GM19452 (cell line): ENCODE results near the gene ARMC9.

Experiments
- ATAC-seq: cut with Tn5 transposase; IDR thresholded peaks from one replicate; pipeline ENCODE4 v1.9.1; 2021; ENCODE audit not compliant: unreplicated experiment

Gene ARMC9

DNA sequence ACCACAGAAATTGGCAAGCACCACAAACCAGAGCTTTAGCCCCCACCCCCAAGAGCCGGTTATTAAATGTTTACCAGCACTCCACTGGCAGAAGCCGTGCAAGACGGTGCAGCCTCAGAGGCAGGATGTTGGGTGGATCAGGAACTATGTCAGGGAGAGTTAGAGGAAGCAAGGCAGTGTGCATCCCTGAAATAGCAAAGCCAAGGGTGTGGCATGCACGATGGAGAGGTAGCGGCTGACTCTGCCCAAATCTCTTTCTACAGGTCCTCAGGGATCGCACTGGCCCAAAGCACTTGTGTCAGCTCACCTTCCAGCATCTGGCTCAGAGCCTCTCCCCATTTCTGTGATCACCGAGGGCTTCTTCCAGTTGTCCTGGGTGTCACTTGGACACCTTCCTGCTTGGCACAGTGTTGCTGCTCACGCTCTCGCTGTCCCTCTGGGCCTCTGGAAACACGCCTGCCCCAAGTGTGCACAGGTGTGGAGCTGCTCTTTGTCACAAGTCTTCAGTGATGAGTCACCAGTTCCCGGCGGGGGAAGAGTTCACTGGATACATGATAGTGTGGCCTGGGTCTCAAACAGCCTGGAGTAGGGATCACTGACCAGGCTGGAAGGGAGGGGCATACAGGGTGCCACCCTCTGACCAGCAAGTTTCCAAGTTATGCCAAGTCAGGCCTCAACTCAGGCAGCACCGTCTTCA lies 179.7 kb downstream of the ARMC9 start:
- ATAC-seq = no peak

DNA sequence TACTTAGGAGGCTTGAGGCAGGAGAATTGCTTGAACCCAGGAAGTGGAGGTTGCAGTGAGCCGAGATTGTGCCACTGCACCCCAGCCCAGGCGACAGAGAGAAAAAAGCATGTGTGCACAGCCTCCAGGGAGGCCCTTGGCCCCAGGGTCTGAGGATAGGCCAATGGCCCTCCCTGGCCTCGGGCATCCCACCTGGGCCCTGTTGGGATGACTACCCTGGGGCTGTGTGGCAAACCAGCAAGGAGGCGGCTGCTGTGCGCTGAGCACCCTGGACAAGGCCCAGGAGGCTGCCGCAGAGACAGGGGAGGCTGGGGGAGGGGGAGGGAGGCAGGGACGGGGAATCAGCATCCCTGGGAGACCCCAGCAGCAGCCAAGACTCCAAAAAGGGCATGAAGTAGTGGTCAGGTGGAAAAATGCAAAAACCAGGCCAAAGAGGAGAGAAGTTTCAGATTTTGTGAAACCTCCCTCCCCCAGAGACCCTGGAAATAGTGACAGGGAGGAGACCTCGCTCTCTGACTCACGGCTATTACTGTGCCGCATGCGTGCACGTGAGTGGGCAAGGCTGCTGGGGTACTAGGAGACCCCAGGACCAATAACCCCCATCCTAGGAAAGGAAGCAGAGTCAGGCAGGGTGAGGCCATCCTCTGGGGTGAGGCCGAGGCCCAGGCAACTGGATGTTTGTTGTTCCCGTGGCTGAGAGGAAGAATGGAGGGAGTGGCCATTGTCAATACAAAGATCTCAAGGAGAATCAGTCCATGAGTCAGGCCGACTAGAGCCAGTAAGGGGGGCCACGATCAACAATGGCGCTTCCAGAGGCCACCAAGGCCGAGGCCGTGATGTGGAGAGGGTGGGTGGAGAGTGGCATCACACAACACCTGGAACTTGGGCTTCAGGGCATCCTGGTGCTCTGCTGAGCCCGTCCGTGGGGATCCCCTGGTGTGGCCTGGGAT lies 181.1 kb downstream of the ARMC9 start:
- no peak for ATAC-seq

DNA sequence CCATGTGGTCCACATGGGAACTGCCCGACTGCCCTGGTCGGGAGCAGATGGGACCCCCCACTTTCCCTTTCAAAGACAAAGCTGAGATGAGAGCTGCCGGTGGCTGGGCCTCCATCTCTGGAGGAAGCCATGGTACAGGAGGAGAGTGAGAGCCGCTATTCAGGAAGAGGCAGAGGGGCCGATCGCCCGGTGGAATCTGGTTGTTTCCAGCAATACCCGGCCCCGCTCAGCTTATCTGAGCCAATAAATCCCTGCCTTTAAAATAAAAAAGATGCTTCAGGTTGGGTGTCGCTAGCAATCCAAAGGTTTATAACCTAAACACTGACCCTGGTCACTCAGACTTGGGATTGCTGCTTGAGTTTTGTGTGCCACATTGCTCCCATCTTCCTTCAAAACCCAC lies 181.9 kb downstream of the ARMC9 start:
- no peak for ATAC-seq

DNA sequence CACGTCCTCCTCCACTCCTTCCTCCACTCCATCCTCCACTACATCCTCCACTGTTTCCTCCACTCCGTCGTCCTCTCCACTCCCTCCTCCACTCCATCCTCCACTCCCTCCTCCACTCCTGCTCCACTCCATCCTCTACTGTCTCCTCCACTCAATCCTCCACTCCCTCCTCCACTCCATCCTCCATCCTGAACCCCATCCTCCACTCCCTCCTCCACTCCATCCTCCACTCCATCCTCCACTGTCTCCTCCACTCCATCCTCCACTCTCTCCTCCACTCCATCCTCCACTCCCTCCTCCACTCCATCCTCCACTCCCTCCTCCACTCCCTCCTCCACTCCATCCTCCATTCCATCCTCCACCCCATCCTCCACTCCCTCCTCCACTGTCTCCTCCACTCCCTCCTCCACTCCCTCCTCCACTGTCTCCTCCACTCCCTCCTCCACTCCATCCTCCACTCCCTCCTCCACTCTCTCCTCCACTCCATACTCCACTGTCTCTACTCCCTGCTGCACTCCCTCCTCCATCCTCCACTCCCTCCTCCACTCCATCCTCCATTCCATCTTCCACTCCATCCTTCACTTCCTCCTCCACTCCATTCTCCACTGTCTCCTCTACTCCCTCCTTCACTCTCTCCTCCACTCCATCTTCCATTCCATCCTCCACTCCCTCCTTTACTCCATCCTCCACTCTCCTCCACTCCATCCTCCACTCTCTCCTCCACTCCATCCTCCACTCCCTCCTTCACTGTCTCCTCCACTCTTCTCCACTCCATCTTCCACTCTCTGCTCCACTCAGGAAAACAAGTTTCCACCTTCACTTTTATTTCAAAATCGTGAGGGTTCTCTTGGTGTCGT lies 182.8 kb downstream of the ARMC9 start:
- ATAC-seq = no peak

DNA sequence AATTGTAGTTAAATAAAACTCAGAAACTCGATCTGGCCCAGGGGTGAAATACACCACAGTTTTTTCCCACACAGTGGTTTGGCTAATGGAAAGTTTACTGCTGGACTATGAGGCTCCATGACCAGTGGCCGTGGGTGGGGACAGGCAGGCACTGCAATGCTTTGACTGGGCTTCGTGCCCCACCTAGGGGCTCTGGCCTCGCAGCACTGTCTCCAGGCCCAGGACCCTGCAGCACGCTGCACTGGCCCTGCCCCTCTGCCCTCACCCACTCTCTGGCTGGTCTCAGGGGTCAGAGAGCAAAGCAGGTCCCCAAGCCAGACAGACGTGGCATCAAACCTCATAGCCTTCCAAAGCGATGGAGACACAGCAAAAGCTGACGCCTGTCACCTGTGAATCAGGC lies 183.7 kb downstream of the ARMC9 start:
- ATAC-seq = no peak

DNA sequence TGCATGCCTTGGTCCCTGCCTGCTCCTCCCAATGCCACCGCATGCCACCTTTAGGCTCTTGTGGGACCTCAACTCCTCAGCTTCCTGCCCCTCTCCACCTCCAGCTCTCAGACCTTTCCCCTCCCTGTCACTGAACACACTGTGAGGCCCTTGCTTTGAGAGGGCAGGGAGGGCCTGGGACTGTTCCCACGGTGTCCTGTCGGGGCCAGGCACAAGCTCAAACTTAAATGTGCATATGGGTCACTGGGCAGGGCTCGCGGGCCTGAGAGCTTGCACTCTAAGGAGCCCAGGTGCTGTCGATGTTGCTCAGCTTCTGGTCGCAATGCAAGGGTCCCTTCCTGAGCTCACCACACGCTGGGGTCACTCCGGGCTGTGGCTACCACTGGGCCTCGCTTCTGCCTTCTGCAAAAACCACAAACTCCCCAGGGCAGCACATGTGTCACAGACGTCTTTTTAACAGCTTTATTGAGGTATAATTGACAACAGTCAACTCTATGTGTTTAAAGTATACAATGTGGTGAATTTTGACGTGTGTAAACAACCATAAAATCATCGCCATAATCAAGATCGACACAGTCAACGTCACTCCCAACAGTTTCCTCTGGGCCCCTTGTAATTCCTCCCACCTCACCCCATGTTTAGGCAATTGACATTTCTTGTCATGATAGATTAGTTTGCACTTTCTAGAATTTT lies 185.1 kb downstream of the ARMC9 start:
- no peak for ATAC-seq

DNA sequence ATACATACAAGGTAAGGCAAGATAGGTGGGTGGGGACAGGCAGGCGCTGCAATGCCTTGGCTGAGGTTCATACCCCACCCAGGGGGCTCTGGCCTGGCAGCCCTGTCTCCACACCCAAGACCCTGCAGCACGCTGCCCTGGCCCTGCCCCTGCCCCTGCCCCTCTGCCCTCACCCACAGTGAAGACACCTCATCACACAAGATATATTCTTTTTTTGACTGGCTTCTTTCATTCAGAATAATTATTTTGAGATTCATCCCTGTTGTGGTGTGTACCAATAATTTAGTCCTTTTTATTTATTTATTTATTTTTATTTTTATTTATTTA lies 185.6 kb downstream of the ARMC9 start:
- no peak for ATAC-seq

DNA sequence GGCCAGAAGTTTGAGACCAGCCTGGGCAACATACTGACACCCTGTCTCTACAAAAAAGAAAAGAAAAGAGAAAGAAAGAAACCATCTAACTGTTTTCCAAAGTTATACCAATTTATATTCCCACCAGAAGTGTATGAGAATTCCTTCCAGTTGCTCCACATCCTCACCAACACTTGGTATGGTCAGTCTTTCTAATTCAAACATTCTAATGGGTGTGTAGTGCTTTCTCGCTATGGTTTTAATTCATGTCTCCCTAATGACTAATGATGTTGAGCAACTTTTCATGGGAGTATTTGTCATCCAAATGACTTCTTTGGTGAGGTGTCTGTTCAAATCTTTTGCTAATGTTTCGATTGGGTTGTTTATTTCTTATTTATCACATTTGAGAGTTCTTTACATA lies 186.5 kb downstream of the ARMC9 start:
- no peak for ATAC-seq

DNA sequence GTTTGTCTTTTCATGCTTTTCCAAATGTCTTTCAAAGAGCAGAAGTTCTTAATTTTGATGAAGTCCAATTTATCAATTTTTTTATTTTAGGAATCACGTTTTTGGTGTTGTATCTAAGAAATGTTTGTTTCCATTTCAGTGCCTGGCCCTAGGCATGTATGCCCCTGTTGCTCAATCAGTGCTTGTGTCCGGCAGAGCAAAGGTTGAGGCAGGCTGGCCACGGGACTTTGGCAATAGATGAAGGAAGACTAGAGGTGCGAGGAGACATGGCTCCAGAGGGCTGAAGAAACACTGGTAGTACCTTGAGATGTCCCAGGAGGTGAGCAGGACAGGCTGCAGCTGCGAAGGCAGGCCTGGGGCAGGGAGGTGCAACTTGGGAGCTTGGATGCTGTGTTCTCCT lies 187.0 kb downstream of the ARMC9 start:
- no peak for ATAC-seq

DNA sequence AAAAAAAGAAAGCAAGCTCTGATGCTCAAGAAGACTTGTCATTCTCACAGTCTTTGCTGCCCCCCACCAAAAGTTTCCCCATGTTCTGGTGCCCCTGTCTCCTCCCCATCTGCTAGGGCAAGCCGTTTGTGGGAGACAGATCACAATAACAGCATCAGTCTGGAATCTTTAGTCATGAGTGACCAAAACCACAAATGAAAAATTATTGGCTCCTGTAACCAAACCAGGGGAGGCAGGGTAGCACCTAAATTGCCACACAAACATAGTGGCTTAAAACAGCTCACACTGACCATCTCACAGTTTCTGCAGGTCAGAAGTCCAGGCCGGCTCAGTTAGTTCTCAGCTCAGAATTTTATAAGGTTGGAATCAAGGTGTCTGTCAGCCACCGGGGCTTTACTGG lies 188.0 kb downstream of the ARMC9 start:
- ATAC-seq = no peak

DNA sequence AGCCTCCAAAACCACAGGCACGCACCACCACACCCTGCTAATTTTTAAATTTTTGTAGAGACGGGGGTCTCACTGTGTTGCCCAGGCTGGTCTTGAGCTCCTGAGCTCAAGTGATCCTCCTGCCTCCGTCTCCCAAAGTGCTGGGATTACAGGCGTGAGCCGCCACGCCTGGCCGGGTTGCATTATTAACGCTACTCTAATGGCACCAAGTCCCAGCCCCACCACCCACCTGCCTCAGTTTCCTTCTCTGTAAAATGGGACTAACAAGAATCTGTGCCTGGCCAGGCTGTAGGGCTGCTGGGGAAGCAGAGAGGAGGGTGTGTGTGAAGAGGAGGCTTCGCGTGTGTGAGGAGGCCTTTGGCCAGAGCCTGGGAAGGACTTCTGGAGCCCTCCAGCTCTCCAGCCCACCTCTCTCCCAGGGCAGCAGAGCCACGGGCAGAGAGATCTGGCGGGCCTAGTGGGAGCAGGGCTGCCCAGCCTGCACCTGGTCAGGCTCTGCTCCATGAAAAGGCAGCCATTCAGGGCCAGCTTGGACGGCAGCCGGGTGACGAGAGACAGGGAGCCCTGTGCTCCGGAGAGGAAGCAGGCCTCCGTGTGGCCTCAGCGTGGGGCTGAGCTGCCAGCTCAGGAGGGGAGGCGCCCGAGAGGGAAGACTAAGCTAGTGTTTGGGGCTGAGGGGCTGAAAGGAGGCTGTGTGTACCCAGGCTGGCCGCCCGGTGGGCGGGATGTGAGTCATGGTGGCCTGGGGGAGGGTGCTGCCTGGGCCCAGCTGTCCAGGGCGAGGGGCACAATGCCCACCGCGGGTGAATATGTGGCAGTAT lies 189.7 kb downstream of the ARMC9 start:
- ATAC-seq = no peak

DNA sequence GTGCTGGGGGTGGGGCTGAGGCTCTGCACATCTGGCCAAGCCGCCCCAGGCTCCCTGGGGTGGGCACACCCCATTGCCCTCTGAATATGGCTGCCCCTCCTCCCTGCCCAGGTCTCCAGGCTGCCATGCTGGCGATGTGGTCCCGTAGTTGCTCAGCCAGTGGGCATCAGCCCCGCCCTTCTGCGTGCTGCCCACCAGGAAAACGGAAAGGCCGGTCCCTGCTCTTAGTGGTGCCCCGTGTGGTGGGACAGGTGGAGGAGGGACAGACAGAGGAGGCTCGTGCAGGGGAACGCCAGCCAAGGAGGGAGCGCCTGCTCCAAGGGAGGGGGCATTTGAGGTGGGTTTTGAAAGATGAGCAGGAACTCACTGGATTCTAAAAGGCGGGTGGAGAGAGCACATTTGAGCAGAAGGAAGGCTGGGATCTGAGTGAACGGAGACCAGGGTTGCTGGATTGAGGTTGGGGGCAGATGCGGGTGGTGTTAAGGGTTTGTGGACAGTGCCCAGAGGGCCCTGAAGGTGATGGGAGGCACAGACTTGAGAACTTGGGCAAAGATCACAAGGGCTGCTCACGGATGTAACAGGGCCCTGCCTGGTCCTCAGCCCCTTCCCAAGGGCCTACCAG lies 190.4 kb downstream of the ARMC9 start:
- ATAC-seq = no peak

DNA sequence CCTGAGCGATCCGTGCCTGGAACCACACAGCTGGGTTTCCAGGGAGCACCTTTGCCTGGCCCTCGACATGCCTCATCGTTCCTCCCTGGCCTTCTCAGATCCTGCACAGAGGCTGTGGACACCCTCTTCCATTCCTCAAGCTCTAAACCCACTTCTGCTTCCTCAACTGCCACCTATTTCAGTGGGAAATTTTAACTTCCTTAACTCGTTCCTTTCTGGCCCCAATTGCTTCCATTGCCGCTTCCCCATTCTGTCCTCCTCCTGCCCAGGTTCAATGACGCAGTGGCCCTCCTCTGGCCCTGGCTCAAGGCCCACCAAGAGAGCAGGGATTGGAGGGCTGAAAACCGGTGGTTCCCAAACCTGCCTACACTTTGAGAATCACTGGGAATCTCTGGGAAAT lies 192.2 kb downstream of the ARMC9 start:
- ATAC-seq = no peak

DNA sequence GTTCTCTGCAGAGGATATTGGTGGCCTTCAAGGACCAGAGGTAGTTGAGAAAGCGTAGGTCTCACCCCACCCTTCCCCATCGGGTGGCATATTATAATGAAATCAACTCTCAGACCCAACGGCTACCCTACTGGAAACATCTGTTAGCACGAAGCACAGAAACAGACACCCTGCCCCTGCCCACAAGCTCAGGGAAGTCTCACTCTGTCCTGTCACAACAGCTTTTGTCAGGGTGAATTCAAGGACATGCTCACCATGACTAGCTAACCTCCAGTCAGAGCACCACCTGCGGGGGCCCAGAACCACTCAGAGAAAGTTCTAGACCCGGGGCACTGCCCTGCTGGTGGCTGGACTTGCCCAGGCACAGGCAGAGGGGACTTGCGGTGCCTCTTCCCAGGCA lies 193.6 kb downstream of the ARMC9 start:
- no peak for ATAC-seq

DNA sequence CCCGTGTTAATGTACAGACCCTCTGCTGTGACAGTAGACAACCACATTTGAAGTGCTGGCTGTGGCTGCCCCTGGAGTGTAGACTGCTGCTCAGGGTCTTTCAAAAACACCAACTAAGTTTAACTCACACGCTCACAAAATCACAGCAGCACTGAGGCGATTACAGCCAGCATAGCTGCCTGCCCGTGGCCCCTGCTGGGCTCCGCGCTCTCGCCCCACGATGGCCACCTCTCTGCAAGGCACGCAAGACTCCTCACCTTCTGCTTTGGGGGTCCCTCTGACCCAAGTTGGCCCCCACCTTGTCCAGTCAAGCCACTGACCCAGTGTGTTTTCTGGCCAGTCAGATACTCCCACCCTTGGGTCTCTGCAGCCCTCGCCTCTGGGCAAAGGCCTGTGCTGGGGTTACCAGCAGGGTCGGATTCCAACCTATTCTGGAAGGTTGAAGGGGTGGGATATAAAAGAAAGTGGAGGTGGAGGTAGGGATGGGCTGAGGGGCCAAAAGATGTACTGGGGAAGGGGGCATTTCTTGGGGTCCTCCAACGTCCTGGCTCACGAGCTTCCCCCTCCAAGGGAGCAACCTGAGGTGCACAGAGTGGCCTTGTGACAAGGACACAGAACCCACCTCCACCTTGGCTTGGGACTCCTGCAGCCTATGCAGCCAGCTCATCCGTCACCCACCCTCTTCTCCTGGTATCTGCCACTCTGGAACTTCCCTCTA lies 194.2 kb downstream of the ARMC9 start:
- no peak for ATAC-seq

DNA sequence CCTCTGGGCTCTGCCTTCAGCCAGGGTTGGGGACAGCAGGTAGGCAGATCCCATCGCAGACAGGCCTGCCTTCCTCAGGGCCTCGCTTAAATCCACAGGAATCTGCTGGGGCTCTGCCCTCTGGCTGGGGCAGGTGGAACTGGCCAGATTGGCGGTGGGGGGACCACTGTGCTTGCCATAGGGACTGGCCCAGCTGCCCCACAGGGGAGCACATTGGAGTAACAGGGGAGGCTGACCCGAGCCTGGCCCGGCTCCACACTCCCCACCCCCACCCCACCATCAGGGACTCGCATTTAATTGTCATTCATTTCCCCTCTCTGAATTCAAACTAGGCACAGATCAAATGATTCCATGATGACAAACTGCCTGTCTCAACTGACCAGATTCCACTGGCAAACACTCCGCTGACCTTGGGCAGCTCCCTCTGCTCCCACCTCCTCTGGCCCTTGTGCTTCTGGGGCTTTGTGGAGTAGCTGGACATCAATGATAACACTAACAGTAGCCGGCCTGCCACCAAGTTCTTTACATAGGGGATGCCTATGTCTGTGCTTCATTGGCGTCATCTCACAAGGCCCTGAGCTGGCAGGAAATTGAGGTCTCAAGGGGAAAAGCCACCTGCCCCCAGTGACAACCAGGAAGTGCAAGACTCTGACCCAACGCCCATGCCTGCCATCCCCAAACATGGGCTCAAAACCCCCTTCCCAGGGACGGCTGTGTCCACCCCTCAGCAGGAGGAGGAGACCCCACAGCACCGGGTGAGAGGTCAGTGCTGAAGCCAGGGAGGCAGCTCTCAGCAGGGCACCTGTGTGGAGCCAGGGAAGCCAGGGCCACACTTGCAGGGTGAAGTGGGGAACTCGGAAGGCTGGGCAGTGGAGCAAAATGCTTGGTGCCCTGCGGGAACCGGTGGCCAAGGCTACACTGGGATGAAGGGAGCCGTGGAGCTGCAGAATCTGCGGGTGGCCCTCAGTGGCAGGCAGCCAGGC lies 195.0 kb downstream of the ARMC9 start:
- ATAC-seq = peak; percentile 28

DNA sequence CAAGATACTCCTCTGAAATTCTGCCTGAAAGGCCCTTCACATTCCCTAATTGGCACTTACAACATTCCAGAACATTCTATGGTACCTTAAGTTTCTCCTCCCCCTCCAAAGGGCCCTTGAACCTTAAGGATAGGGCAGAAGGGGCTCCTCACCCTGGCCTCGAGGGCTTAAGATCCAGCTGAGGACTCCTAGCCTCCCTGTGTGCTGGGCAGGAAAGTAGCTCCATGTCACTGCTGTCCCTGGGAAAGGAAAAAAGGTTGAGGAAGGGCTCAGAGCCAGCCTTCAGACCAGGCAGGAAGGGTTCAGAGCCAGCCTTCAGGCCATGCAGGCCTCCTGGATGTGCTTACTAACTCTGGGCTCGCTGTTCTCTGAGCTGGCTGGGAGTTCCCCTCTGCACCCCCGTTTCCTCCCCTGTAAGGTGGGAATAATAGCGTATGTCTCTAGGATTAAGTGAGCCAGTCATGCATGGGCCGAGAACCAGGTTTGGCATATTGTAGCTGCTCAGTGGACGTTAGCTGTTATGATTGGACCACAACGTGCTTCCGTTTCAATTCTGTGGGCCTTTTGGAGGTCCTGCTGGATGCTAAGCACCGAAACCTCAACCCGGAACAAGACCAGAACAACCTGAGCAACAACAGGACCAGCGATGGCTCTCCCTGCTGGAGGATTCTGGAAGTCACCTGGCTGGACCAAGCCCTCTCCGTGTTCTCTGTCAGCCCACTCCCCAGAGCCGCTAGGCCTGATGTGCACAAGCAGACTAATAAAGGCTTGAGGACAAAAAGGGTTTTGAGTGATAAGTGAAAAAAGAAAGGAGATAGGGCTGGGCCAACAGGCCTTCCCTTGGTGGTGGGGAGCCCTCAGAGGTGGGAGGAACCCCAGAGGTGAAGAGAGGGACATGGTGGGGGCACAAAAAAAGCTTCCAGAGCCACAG lies 196.0 kb downstream of the ARMC9 start:
- peak; percentile 60 for ATAC-seq
